T47D (cell line): ENCODE results near the gene MIDN.

Source experiments
- DNase-seq, 2 experiments: peaks; one replicate each; pipeline versions ENCODE4 v3.0.0 to v3.0.0-alpha.2; 2011 to 2012; ENCODE audit warnings: low read depth in 1 of 2, low spot score in 1 of 2
- JUND ChIP-seq: IDR thresholded peaks from 2 replicates; pipeline ENCODE4 v1.6.1; 2012; ENCODE audit warnings: low read depth
- in situ Hi-C: cut with HindIII; loops from 2 replicates; pipeline ENCODE4 v1.10.0; 2016; ENCODE audit warnings: low sequenced_read_pairs, low pct_unique_long_range_greater_than_20kb

Gene MIDN

DNA sequence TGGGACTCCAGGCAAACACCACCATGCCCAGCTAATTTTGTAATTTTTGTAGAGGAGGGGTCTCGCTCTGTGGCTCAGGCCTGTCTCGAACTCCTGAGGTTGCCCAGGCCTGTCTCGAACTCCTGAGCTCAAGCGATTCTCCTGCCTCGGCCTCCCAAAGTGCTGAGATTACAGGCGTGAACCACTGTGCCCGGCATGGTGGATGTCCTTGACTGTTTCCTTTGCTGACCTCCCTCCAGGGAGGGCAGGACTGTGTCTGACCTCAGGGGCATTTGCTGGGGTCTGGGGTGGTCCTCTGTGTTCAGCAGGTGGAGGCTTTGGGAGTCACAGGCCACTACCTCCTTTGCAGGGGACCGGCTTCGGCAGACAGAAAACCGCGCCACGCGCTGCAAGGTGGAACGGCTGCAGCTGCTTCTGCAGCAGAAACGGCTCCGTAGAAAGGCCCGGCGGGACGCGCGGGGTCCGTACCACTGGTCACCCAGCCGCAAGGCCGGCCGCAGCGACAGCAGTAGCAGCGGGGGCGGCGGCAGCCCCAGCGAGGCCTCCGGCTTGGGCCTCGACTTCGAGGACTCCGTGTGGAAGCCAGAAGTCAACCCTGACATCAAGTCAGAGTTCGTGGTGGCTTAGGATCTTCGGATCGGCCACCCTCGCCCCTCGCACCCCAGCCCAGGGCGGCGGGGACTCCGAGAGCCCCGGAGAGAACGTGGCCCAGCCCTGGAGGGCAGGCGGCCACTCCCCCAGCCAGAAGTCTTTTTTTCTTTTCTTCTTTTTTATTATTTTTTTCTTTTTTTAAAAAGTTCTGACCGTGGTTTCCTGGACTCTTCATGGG is 8.5 kb downstream of the MIDN start:
- in situ Hi-C loops = no loop called here
- no peak for TF ChIP-seq JUND
- DNase-seq = no peak

GRCh38 chr19:1257475-1258162 is 9.2 kb downstream of the MIDN start:
- in situ Hi-C loops = no loop called here
- DNase-seq = no peak
- no peak for TF ChIP-seq JUND

DNA sequence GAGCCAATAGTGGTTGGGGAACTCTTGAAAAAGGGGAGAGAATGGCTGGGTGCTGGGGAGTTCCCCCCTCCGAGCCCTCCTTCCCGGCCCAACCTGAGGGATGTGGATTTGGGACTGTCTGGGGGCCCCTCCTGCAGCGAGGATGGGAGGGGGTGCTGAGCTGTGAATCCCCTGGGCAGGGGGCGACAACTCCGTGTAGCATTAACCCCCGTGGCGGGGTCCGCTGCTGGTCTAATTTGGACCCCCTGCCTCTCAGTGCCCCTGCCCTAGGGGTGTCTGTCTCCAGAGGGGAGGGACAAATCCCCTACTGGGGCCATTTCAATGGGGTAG is 9.7 kb downstream of the MIDN start:
- in situ Hi-C loops = no loop called here
- no peak for DNase-seq
- TF ChIP-seq JUND = no peak

DNA sequence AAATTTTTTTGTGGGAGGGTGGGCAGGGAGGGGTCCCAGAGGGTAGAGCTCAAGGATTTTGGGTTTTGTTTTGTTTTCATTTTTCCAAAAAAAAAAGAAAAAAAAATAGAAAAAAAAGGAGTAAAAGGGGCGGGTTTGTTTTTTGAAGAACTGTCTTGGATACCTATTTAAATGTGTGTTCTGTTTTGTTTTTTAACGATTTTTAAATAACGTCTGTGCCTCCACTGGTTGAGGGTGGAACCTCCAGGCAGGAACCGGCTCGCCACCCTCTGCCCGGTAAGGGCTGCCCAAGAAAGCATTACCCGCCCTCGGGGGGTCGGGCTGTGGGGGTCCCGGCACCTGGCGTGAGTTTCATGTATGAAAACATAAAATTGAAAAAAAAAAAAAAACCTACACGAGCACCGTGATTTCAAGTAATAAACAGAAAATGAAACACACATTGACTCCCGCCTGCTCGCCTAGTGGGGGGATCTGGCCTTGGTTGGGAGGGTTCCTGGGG is 10.4 kb downstream of the MIDN start:
- in situ Hi-C loops = no loop called here
- TF ChIP-seq JUND = no peak

DNA sequence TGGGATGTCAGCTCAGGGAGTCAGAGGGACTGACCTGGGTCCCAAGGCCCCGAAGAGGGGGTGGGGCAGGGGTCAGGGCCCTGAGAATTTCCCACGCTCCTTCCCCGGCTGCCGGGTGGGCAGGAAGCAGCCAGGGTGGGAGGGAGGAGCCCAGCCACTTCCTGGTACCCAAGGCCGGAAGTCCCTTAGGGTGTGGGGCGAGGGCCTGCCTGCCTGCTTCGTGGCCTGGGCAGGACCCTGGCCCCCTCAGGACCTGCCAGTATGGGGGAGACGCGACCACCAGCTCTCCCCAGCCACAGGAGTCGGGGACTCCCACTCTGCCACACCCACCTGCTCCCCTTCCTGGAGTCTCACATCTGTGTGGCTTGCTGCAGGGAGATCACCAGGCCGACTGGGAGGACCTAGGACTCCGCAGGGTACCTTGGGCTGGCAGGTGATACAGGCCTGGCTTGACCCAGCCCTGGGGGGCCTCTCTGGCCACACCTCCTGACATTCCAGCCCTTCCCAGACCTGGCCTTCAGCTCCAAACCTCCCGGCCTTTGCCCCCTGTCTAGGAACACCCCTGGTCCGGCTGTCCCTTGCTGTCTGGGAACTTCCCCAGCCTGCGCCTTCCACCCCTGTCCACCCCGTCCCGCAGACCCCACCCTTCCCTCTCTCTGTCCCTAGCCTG is 11.0 kb downstream of the MIDN start:
- no peak for TF ChIP-seq JUND
- in situ Hi-C loops = no loop called here
- DNase-seq = peak in 1 of 2 experiments; percentile 67

More for the DNA sequence above, 10.4 kb downstream of the MIDN start:
- DNase-seq = no peak

- TF ChIP-seq JUND = no peak
- no peak for DNase-seq
- in situ Hi-C loops = no loop called here
Measured at GRCh38 chr19:1259876-1260748, 11.7 kb downstream of the MIDN start.

DNA sequence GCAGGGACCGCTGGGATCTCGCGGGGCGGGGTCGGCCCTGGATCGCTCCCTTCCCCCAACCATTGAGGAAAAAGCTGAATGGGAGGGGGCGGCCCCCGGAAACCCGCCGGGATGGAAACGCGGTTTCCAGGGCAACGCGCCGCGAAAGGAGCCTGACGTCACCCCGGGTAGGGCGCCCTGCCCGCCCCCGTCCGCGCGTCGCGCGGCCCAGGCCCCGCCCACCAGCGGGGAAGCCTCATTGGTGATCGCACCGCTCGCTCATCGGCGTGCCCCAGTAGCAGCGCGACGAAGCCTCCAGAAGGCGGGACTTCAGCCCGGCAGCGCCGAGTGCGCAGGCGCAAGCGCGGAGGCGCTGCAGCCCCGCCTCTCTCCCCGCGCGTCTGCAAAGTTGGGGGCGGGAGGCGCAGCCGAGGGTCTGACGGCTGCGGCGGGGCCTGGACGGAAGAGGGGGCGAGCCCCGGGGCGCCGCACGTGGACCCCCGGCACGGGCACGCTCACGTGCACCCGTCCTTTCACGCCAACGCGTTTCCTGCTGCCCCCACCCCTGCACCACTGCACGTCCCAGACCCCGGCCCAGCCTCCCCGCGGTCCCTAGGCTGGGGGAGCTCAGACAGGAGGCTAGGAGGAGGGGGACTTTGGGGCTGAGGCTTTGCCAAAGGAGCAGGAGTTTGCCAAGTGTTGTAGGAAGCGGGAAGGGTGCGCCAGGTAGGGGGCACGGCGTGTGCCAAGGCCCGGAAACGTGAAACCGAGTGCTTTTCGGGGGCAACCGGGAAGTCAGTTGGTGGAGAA is 12.6 kb downstream of the MIDN start:
- TF ChIP-seq JUND = no peak
- peak; percentile 88 to 95 for DNase-seq
- in situ Hi-C loops = no loop called here

DNA sequence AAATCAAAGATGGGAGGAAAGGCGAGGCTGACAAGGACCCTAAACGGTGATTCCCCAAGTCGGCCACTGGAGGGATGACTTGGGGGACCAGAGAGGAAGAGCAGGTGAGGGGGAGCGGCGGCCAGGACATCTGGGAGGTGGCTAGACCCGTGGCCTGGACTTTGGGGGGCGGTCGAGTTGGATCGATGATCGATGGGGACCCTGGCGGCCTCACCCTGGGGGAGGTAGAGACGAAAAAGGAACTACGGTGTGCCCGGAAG is 13.1 kb downstream of the MIDN start:
- in situ Hi-C loops = no loop called here
- DNase-seq = no peak
- TF ChIP-seq JUND = no peak

DNA sequence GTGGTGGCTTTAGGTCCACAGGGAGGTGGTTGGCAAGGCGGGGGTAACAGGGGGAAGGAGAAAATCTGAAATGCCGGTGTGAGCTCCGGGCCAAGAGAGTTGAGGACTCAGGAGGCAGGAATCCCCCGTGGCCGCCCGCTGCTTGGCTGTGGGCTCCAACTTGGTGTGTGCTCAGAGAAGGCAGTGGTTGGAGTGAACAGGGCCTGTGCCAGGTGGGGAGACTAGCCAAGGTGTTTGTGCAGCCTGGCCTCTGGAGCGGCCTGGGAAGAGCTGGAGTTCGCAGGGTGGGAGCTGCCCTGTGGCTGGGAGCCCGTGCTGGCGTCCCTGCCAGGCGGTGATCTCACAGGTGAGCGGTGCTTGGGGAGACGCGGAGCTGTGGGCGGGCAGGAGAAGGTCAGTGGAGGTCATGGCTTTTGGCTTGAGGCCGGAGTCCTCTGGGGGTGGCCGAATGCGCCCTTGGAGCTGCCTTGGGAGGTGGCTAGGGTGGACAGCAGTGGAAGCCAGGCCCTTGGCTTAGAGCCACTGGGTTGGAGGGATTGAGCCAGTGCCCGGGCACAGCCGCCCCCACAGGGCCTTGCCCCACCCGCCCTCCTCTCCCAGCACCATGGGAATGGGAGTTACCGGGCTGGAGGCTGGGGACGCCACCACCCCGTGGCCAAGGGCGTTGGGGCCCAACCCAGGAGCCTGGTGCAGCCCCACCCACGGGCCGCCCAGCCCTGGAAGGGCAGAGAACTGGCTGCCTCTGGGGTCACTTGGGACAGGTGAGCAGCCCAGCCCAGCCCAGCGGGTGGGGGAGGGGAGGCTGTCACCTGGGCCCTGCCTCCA is 13.6 kb downstream of the MIDN start:
- in situ Hi-C loops = no loop called here
- peak; percentile 59 to 93 for DNase-seq
- no peak for TF ChIP-seq JUND

DNA sequence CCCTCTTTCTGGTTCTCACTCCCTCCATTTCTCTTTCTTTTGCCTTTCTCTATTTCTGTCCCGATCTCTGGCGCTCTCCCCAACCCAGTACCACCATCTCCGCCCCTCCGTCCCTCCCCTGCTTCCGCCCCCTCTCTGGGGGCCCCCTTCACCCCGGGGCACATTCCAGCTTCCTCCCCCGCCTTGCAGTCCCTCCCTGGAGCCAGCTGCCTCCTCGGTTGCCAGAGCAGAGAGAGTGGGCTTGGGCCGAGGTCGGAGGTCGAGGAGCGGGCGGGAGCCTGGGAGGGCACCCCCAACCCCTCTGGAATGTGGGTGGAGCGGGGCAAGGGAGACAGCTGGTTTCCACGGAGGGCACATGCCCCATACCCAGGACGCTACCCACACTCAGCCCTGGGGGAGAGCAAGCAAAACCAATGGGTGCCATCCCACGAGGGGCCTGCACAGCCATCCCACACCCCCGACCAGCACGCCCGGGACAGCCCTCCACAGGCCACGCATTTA is 14.3 kb downstream of the MIDN start:
- DNase-seq = no peak
- in situ Hi-C loops = no loop called here
- no peak for TF ChIP-seq JUND

DNA sequence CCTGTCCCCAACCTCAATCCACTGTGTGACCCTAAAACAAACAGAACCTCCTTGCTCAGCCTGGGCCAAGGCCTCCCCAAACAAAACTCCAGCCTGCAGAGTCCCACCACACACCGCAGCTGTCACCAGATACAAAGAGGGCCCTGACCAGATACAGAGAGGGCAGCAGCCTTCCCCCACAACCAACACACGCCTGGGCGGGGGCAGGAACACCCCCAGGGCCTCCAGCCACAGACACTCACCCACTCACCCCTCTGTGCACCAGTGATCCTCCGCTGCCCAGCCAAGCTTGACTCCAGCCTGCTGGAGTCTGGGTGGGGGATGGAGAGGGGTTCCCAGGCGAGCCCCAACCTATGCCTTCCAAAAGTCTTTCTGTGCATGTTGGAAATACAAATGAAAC is 14.8 kb downstream of the MIDN start:
- in situ Hi-C loops = no loop called here
- no peak for TF ChIP-seq JUND
- DNase-seq = no peak
